T-cell (primary cell): ENCODE results near the gene ARHGEF11. TPM values are rescaled to one million over a fixed set of nuclear protein-coding genes. Genes with fewer than 3 reads are reported as not detected.
A peak's percentile ranks its signal among the peaks of the same experiment; 100 is the strongest.

Experiments used
- ATAC-seq, 4 experiments: fragments of 200-7000 bp in 3 of 4; fragments of 150-1000 bp in 1 of 4; cut with Tn5 transposase; replicated peaks in 1 of 4; 1 replicate in 3 of 4; 2 replicates in 1 of 4; pipeline ENCODE4 v1.10.0; 2021; ENCODE audit warnings: moderate library complexity in 3 of 4, mild to moderate bottlenecking in 2 of 4, moderate number of reproducible peaks in 1 of 4
- CTCF ChIA-PET, 2 donors: fragments of 300-600 bp; sonication (Branson Sonifier 250); formaldehyde crosslinking; loops; one replicate each; lab custom pipeline; 2022; ENCODE audit warnings: antibody characterized with exemption in 2 of 2; lab: Charles Lee
- POLR2A ChIA-PET, 2 donors: fragments of 300-600 bp; sonication (Branson Sonifier 250); formaldehyde crosslinking; loops; one replicate each; lab custom pipeline; 2022; ENCODE audit warnings: antibody characterized with exemption in 2 of 2; lab: Charles Lee
- DNase-seq, 35 experiments: peaks; one replicate each; pipeline versions ENCODE4 v3.0.0 to v3.0.0-alpha.2; 2013 to 2023
- H3K27ac ChIP-seq: one replicate; pipeline ENCODE4 v1.5.1; 2013; ENCODE audit warnings: low read length
- H3K27me3 ChIP-seq, 2 experiments: replicated peaks in 1 of 2; 1 replicate in 1 of 2; 2 replicates in 1 of 2; pipeline versions ENCODE4 v1.6.1 to v1.7.0; 2013; ENCODE audit warnings: low read length in 1 of 2, mixed read lengths in 1 of 2; ENCODE audit not compliant: control insufficient read depth in 2 of 2, insufficient read depth in 2 of 2; ENCODE audit errors: extremely low read depth in 1 of 2
- H3K36me3 ChIP-seq, 2 donors: 1 replicate in 1 of 2; 2 replicates in 1 of 2; pipeline versions ENCODE4 v1.6.1 to v1.7.0; 2013; ENCODE audit warnings: low read length in 1 of 2; ENCODE audit not compliant: control insufficient read depth in 2 of 2, insufficient read depth in 1 of 2; ENCODE audit errors: extremely low read depth in 1 of 2
- H3K4me1 ChIP-seq, 2 experiments: 1 replicate in 1 of 2; 2 replicates in 1 of 2; pipeline versions ENCODE4 v1.6.1 to v1.7.0; 2013; ENCODE audit warnings: low read length in 2 of 2, mixed read lengths in 1 of 2; ENCODE audit not compliant: insufficient read depth in 2 of 2, control insufficient read depth in 1 of 2; ENCODE audit errors: extremely low read depth in 1 of 2
- H3K4me3 ChIP-seq, 2 donors: 1 replicate in 1 of 2; 2 replicates in 1 of 2; pipeline versions ENCODE4 v1.5.1 to v1.7.0; 2013; ENCODE audit warnings: mild to moderate bottlenecking in 2 of 2, low read length in 1 of 2, moderate library complexity in 1 of 2; ENCODE audit not compliant: control insufficient read depth in 1 of 2; ENCODE audit errors: extremely low read depth in 1 of 2
- H3K9me3 ChIP-seq: 2 replicates; pipeline ENCODE4 v1.7.0; 2013
- H3K27ac Mint-ChIP-seq, 2 donors: one replicate each; pipeline ENCODE4 v1.8.0; 2020 to 2021; ENCODE audit warnings: mild to moderate bottlenecking in 2 of 2, mixed read lengths in 2 of 2
- H3K27me3 Mint-ChIP-seq, 2 donors: one replicate each; pipeline ENCODE4 v1.8.0; 2021 to 2022; ENCODE audit warnings: mixed read lengths in 2 of 2
- H3K36me3 Mint-ChIP-seq: one replicate; pipeline ENCODE4 v1.8.0; 2021; ENCODE audit warnings: mixed read lengths
- H3K4me1 Mint-ChIP-seq, 3 donors: one replicate each; pipeline ENCODE4 v1.8.0; 2020 to 2022; ENCODE audit warnings: mixed read lengths in 3 of 3, mild to moderate bottlenecking in 1 of 3
- H3K4me3 Mint-ChIP-seq, 3 donors: one replicate each; pipeline ENCODE4 v1.8.0; 2020 to 2022; ENCODE audit warnings: mild to moderate bottlenecking in 3 of 3, mixed read lengths in 3 of 3, moderate library complexity in 3 of 3
- H3K9me3 Mint-ChIP-seq, 3 donors: one replicate each; pipeline ENCODE4 v1.8.0; 2020 to 2022; ENCODE audit warnings: mixed read lengths in 3 of 3
- WGBS: methylation state at CpG from one replicate; pipeline ENCODE4 v1.1.5; 2013; ENCODE audit warnings: missing lambda C conversion rate; ENCODE audit not compliant: insufficient coverage; 5-methylcytosine and 5-hydroxymethylcytosine counted together
- total RNA-seq, 35 experiments: library from RNA in 6 of 35; stranded (reverse) in 6 of 35; fragments of 120-200 nt in 1 of 35; gene quantifications; one replicate each; pipeline versions ENCODE4 v1.2.1 to v1.2.4 and lab custom pipeline; 2013 to 2026

Gene ARHGEF11
- total RNA-seq, 5 donors from 2014 or later (not counting 1 experiment from before 2014, with no cell fraction given): 20.7 to 34.6 (median 34.1) TPM

DNA sequence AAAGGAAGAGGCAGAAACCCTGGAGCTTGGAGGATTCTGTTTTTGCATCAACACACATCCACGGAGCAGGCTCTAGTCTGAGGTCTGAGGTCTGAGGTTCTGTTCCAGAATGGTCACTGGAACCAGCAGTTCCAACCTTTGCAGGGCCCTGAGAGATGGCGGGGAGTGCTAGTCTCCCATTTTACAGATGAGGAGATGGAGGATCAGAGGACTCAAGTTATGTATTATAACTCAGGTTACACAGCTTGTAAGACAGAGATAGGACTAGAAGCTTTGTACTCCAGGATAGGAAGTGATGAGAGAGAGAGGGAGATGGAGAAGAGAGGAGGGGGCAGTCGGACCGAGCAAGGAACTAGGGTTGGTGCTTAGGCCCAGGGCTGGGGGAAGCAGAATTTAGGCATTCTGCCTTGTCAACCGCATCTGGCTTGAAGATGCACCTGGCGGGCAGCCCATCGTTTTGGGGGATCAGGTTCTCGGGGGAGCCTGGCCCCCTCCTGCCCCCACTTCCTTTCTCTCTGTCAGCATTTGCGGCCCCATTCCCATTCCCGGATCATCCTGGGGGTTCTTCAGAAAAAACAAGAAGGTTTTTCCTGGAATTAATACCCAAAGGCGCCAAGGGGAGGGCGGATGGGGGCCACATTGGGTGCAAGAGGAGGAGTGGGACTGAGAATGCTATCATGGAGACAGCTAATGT is 146.4 kb downstream of the ARHGEF11 start:
- no peak overlapping the region for H3K27ac Mint-ChIP-seq

DNA sequence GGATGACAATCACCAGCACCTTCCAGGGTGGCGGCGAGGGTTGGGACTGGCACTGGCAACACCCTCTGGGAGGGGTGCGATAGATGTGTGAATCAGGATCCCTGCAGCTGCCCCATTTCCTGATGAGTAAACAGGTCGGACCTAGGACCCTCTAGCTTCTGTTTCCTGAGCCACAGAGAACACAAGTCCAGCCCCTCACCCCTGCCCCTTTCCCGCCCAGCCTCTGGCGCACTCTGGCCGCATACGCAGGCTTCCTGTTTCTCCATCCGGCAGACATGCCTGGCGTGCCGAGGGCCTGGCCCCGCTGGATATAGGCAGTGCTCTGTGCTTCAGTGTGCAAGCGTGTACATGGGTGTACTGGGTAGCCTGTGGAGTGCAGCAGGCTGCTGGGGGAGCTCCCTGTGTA is 147.4 kb downstream of the ARHGEF11 start:
- Mint-ChIP-seq H3K36me3 (no peaks in the 10 kb centered on the region), H3K4me1 (peaks cover 7 to 10% (median 8%) of the 10 kb centered on the region in 3 donors), H3K4me3 (no peak overlapping the region), H3K27ac (no peak overlapping the region), H3K9me3 (no peaks in the 10 kb centered on the region), H3K27me3 (peaks cover 10 to 51% of the 10 kb centered on the region in 2 donors)
- CTCF ChIA-PET: interaction anchor here in 1 of 2 donors (0.6 kb wide), 1 partner anchor 99 kb away, joined by 11 read pairs; no protein-coding TSS in a partner anchor
- Histone ChIP-seq H3K27ac (no peak overlapping the region), H3K27me3 (peaks cover 0 to 88% of the 10 kb centered on the region in 2 experiments), H3K4me3 (no peak overlapping the region), H3K9me3 (no peaks in the 10 kb centered on the region), H3K36me3 (no peaks in the 10 kb centered on the region), H3K4me1 (peaks cover 2 to 16% of the 10 kb centered on the region in 2 experiments)
- DNase-seq (no peak), ATAC-seq (peak; percentile 13 to 46 (median 40))
- 10% methylated on average over 3 of the region's 13 CpGs for WGBS
- POLR2A ChIA-PET: no interaction called here

More for the DNA sequence above, 146.4 kb downstream of the ARHGEF11 start:
- ATAC-seq (no peak), DNase-seq (no peak)
- Histone ChIP-seq H3K36me3 (no peaks in the 10 kb centered on the region), H3K27me3 (peaks cover 0 to 79% of the 10 kb centered on the region in 2 experiments), H3K27ac (no peak overlapping the region), H3K4me1 (peaks cover 0 to 7% of the 10 kb centered on the region in 2 experiments), H3K9me3 (no peaks in the 10 kb centered on the region), H3K4me3 (no peak overlapping the region)
- WGBS: 89% methylated on average over 10 of the region's 12 CpGs
- Mint-ChIP-seq H3K4me3 (no peak overlapping the region), H3K4me1 (peaks cover 5 to 7% (median 6%) of the 10 kb centered on the region in 3 donors), H3K27me3 (peaks cover 10 to 47% of the 10 kb centered on the region in 2 donors), H3K36me3 (no peaks in the 10 kb centered on the region), H3K9me3 (no peaks in the 10 kb centered on the region)
- CTCF ChIA-PET: interaction anchor here in 1 of 2 donors (0.6 kb wide), 1 partner anchor 103 kb away, joined by 3 read pairs; no protein-coding TSS in a partner anchor
- POLR2A ChIA-PET: no interaction called here

DNA sequence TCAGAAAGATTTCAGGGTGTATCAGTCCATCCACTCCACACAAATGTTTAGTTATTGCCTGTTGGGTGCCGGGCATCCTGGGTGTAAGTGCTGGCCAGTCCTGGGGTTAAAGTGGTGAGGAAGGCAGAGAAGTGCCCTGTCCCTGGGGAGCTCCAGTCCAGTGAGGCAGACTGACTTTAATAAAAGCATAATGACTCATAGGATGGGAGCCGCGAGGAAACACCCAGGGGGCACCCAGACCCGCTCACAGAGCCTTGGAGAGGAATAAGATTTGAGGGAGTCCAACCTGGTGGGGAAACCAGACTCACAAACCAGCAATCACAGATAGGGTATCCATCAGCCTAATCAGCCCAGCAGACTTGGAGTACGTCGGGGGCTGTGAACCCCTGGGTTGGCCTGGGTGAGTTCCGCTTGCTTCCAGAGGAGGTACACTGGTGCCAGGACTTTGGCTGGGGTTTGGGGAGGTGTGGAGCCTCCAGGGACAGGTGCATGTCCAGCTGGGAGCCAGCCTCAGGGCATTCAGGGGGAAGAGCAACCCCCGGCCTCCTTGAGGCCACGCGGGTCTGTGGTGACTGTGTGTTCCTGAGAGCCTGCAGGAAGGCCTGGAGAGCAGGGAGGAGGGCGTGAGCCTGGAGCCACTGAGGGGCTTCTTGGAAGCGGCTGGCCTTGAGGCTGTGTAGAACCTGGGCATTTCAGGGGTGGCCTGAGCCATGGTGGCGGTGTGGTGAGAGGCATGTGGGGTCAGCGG is 148.3 kb downstream of the ARHGEF11 start:
- WGBS: 76% methylated on average over 12 of the region's 14 CpGs
- DNase-seq (no peak), ATAC-seq (no peak)
- CTCF ChIA-PET: interaction anchor here in 1 of 2 donors (0.6 kb wide), 1 partner anchor 98 kb away, joined by 11 read pairs; no protein-coding TSS in a partner anchor
- Mint-ChIP-seq H3K27me3 (peaks cover 10 to 56% of the 10 kb centered on the region in 2 donors), H3K4me1 (peaks cover 10 to 17% (median 16%) of the 10 kb centered on the region in 3 donors), H3K9me3 (no peaks in the 10 kb centered on the region), H3K36me3 (no peaks in the 10 kb centered on the region), H3K27ac (peak overlapping the region in 1 of 2 donors; percentile 43), H3K4me3 (no peak overlapping the region)
- POLR2A ChIA-PET: no interaction called here
- Histone ChIP-seq H3K4me3 (no peak overlapping the region), H3K4me1 (peaks cover 4 to 25% of the 10 kb centered on the region in 2 experiments), H3K36me3 (no peaks in the 10 kb centered on the region), H3K27me3 (peaks cover 0 to 94% of the 10 kb centered on the region in 2 experiments), H3K27ac (no peak overlapping the region), H3K9me3 (no peaks in the 10 kb centered on the region)

DNA sequence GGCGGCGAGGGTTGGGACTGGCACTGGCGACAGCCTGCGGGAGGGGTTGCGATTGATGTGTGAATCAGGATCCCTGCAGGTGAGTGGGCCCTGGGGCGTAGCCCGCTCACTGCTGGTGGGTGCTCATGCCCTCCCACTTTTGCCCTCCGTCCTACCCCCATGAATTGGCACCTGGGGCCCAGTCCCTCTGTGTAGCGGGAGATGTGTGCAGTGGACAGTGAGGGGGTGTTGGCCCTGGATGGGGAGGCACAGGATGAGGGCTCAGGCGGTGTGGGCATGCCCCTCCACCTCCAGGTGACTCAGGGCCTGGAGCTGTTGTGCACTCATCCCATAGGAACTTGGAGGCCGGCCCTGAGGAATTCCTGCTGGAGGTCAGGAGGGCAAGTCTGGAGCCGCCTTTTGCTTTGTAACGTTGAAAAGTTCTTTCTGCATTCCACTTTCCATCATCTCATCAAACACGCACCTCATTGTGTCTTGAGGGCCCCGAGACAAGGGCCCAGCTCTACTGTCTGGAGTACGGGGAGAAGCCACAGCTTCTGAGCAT is 149.0 kb downstream of the ARHGEF11 start:
- CTCF ChIA-PET: no interaction called here
- ATAC-seq: no peak

DNA sequence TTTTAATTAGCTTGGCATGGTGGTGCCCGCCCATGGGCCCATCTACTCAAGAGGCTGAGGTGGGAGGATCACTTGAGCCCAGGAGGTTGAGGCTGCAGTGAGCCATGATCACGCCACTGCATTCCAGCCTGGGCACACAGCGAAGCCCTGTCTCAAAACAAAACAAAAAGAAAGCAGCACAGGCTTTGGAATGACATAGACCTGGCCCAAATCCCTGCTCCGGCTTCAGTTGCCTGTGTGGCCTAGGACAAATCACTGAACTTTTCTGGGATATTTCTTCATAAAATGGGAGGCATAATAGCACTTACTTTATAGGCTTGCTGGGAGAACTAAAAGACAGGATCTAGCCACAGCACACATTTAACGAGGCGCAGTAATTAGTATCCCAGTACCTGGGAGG is 149.6 kb downstream of the ARHGEF11 start:
- Mint-ChIP-seq H3K36me3 (no peaks in the 10 kb centered on the region), H3K9me3 (no peaks in the 10 kb centered on the region), H3K27me3 (peaks cover 19 to 57% of the 10 kb centered on the region in 2 donors), H3K4me3 (no peak overlapping the region), H3K4me1 (peaks cover 18 to 24% (median 23%) of the 10 kb centered on the region in 3 donors), H3K27ac (no peak overlapping the region)
- Histone ChIP-seq H3K4me1 (peaks cover 4 to 32% of the 10 kb centered on the region in 2 experiments), H3K36me3 (no peaks in the 10 kb centered on the region), H3K9me3 (no peaks in the 10 kb centered on the region), H3K27ac (no peak overlapping the region), H3K4me3 (no peak overlapping the region), H3K27me3 (peaks cover 0 to 91% of the 10 kb centered on the region in 2 experiments)
- no peak for ATAC-seq
- CTCF ChIA-PET: no interaction called here
- POLR2A ChIA-PET: no interaction called here
- no peak for DNase-seq
- whole genome bisulfite sequencing: 83% methylated on average over 3 of the region's 6 CpGs

More for the DNA sequence above, 149.0 kb downstream of the ARHGEF11 start:
- H3K9me3 Mint-ChIP-seq: no peaks in the 10 kb centered on the region
- Histone ChIP-seq H3K4me3 (no peak overlapping the region), H3K27ac (no peak overlapping the region), H3K4me1 (peaks cover 4 to 32% of the 10 kb centered on the region in 2 experiments), H3K27me3 (peaks cover 0 to 95% of the 10 kb centered on the region in 2 experiments), H3K9me3 (no peaks in the 10 kb centered on the region), H3K36me3 (no peaks in the 10 kb centered on the region)
- no peaks in the 10 kb centered on the region for H3K36me3 Mint-ChIP-seq
- no peak for DNase-seq
- no peak overlapping the region for H3K4me3 Mint-ChIP-seq
- peaks cover 17 to 24% (median 22%) of the 10 kb centered on the region in 3 donors for H3K4me1 Mint-ChIP-seq
- POLR2A ChIA-PET: no interaction called here
- peak overlapping the region in 1 of 2 donors; percentile 43 for H3K27ac Mint-ChIP-seq
- peaks cover 14 to 57% of the 10 kb centered on the region in 2 donors for H3K27me3 Mint-ChIP-seq
- 90% methylated on average over 7 of the region's 16 CpGs for WGBS

DNA sequence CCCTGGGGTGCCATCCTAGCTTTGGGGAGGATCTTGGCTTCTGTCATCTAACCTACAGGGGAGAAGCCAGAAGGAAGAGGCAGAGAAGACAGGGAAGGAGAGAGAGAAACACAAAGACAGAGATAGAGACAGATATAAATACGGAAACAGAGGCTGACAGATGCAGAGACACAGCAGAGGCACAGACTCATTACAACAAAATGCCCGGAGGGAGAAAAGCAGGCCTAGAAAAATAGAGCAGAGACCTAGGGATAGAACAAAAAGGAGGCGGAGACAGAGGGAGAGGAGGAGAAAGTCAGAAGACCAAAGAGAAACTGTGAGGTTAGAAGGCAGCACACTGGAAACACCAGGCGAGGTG is 150.1 kb downstream of the ARHGEF11 start:
- ATAC-seq (no peak), DNase-seq (no peak)
- no peak overlapping the region for H3K27ac Mint-ChIP-seq
- 93% methylated on average over 3 of the region's 4 CpGs for WGBS
- Histone ChIP-seq H3K4me3 (no peak overlapping the region), H3K36me3 (no peaks in the 10 kb centered on the region), H3K9me3 (no peaks in the 10 kb centered on the region), H3K27ac (no peak overlapping the region), H3K4me1 (peaks cover 4 to 32% of the 10 kb centered on the region in 2 experiments), H3K27me3 (peaks cover 0 to 87% of the 10 kb centered on the region in 2 experiments)
- H3K4me1 Mint-ChIP-seq: peaks cover 18 to 25% (median 23%) of the 10 kb centered on the region in 3 donors
- H3K36me3 Mint-ChIP-seq: no peaks in the 10 kb centered on the region
- ChIA-PET POLR2A (no interaction called here), CTCF (no interaction called here)
- H3K9me3 Mint-ChIP-seq: no peaks in the 10 kb centered on the region
- no peak overlapping the region for H3K4me3 Mint-ChIP-seq
- peaks cover 21 to 58% of the 10 kb centered on the region in 2 donors for H3K27me3 Mint-ChIP-seq
